Fibroblast of lung (primary cell): ENCODE measurements around the gene DLX4.

ENCODE experiments used
- CTCF ChIP-seq, 2 donors: IDR thresholded peaks in 1 of 2; conservative IDR thresholded peaks in 1 of 2; 1 replicate in 1 of 2; 2 replicates in 1 of 2; pipeline ENCODE4 v1.5.1; 2011 to 2012; ENCODE audit warnings: low read length in 2 of 2, control low read depth in 1 of 2, inconsistent platforms in 1 of 2, low read depth in 1 of 2, mild to moderate bottlenecking in 1 of 2
- EZH2 ChIP-seq: IDR thresholded peaks from 2 replicates; pipeline ENCODE4 v1.5.1; 2012; ENCODE audit warnings: low read length, control low read depth, mild to moderate bottlenecking; ENCODE audit errors: missing control alignments

- TF ChIP-seq CTCF (conservative IDR thresholded peaks at IDR 0.05 in 1 of 2, IDR thresholded peaks at IDR 0.05 in 1 of 2; ENCODE audit: low read depth in 1 of 2, low read length in 2 of 2) (no peak), EZH2 (no peak)
Observed at GRCh38 chr17:49984283-49984682, 15.3 kb downstream of the DLX4 start.
